GM23248 (cell line): ENCODE data around the gene CEACAM4. TPM values are rescaled to one million over a fixed set of nuclear protein-coding genes. Genes with fewer than 3 reads are reported as not detected.

Source experiments
- DNase-seq: peaks from one replicate; pipeline ENCODE4 v3.0.0-alpha.2; 2015
- H2AFZ ChIP-seq: fragments of 200-600 bp; sonication (generic); 2 replicates; pipeline ENCODE4 v1.6.1; 2016; ENCODE audit warnings: antibody characterized with exemption
- H3F3A ChIP-seq: fragments of 200-600 bp; sonication (generic); 2 replicates; pipeline ENCODE4 v1.6.1; 2016; ENCODE audit warnings: mild to moderate bottlenecking, antibody characterized with exemption, mixed run types; ENCODE audit not compliant: insufficient read depth
- H3K27ac ChIP-seq: fragments of 200-600 bp; sonication (generic); 2 replicates; pipeline ENCODE4 v1.5.1; 2016; ENCODE audit warnings: mild to moderate bottlenecking
- H3K27me3 ChIP-seq: fragments of 200-600 bp; sonication (generic); replicated peaks from 2 replicates; pipeline ENCODE4 v1.6.1; 2016; ENCODE audit warnings: mild to moderate bottlenecking; ENCODE audit not compliant: insufficient read depth
- H3K36me3 ChIP-seq: fragments of 200-600 bp; sonication (generic); 2 replicates; pipeline ENCODE4 v1.6.1; 2016; ENCODE audit warnings: low read depth, mild to moderate bottlenecking
- H3K4me1 ChIP-seq: fragments of 200-600 bp; sonication (generic); 2 replicates; pipeline ENCODE4 v1.6.1; 2016; ENCODE audit warnings: mild to moderate bottlenecking; ENCODE audit not compliant: insufficient read depth
- H3K4me2 ChIP-seq: fragments of 200-600 bp; sonication (generic); one replicate; pipeline ENCODE4 v1.6.1; 2016; ENCODE audit warnings: mild to moderate bottlenecking; ENCODE audit not compliant: unreplicated experiment
- H3K4me3 ChIP-seq: fragments of 200-600 bp; sonication (generic); 2 replicates; pipeline ENCODE4 v1.5.1; 2016; ENCODE audit warnings: mild to moderate bottlenecking
- H3K79me2 ChIP-seq: fragments of 200-600 bp; sonication (generic); 2 replicates; pipeline ENCODE4 v1.6.1; 2016; ENCODE audit warnings: mild to moderate bottlenecking; ENCODE audit not compliant: insufficient read depth
- H3K9ac ChIP-seq: fragments of 200-600 bp; sonication (generic); 2 replicates; pipeline ENCODE4 v1.6.1; 2016; ENCODE audit warnings: mild to moderate bottlenecking
- H3K9me2 ChIP-seq: fragments of 200-600 bp; sonication (generic); 2 replicates; pipeline ENCODE4 v1.6.1; 2016; ENCODE audit warnings: mixed run types, mild to moderate bottlenecking, moderate library complexity; ENCODE audit not compliant: insufficient read depth
- H3K9me3 ChIP-seq: fragments of 200-600 bp; sonication (generic); one replicate; pipeline ENCODE4 v1.6.1; 2017; ENCODE audit warnings: low read depth
- H4K20me1 ChIP-seq: fragments of 200-600 bp; sonication (generic); 2 replicates; pipeline ENCODE4 v1.6.0; 2016; ENCODE audit not compliant: insufficient read depth
- EZH2 ChIP-seq: fragments of 200-600 bp; sonication (generic); IDR thresholded peaks from 2 replicates; pipeline ENCODE4 v1.6.1; 2018; ENCODE audit warnings: antibody characterized with exemption, mild to moderate bottlenecking; ENCODE audit not compliant: insufficient read depth, poor library complexity, severe bottlenecking
- EZH2phosphoT487 ChIP-seq: fragments of 200-600 bp; sonication (generic); IDR thresholded peaks from 2 replicates; pipeline ENCODE4 v1.6.1; 2018; ENCODE audit warnings: antibody characterized with exemption, moderate library complexity, mild to moderate bottlenecking, low read depth; ENCODE audit not compliant: insufficient read depth
- WGBS, 2 experiments: methylation state at CpG; one replicate each; pipeline ENCODE4 v1.1.6; 2015 to 2017; ENCODE audit warnings: low lambda C conversion rate in 2 of 2, low coverage in 1 of 2; ENCODE audit errors: missing lambda C conversion rate in 2 of 2; 5-methylcytosine and 5-hydroxymethylcytosine counted together
- in situ Hi-C: fragments of 300-500 bp; cut with MboI; formaldehyde crosslinking; loops from 2 replicates; pipeline ENCODE4 v1.15.0; 2020
- polyA plus RNA-seq: library from polyadenylated mRNA; unstranded; fragments of >200 nt; fragmentation: Nextera tagmentation; extraction: Ambion mirVana; gene quantifications from 2 replicates; pipeline ENCODE4 v1.2.1, GENCODE V29; 2016
- total RNA-seq: library from RNA; depleted of rRNA; stranded (reverse); fragments of >200 nt; shearing (Covaris generic); gene quantifications from 2 replicates; pipeline ENCODE4 v1.2.3, GENCODE V29; 2014

CEACAM4 gene
- total and polyA plus RNA-seq, 2 experiments from 2014 or later: not detected

- Histone ChIP-seq H3K36me3 (no peaks in the 10 kb centered on the region), H3K4me3 (no peak overlapping the region), H3K27ac (no peak overlapping the region), H2AFZ (no peak overlapping the region), H4K20me1 (no peaks in the 10 kb centered on the region), H3K9me3 (no peaks in the 10 kb centered on the region), H3K79me2 (no peaks in the 10 kb centered on the region), H3F3A (no peaks in the 10 kb centered on the region), H3K27me3 (no peaks in the 10 kb centered on the region), H3K4me2 (no peak overlapping the region), H3K4me1 (no peaks in the 10 kb centered on the region), H3K9me2 (no peaks in the 10 kb centered on the region), H3K9ac (no peak overlapping the region)
- in situ Hi-C loops: no loop called here
- WGBS, 2 experiments: 21 to 26% methylated on average over 9 of the region's 9 CpGs
- no peak for TF ChIP-seq EZH2phosphoT487
- TF ChIP-seq EZH2: no peak
- DNase-seq: peak; percentile 44
Measured at GRCh38 chr19:41616792-41617621, 9.9 kb downstream of the CEACAM4 start.

- TF ChIP-seq EZH2phosphoT487 (no peak), EZH2 (no peak)
- in situ Hi-C loops: no loop called here
Measured at GRCh38 chr19:41615207-41615606, 11.7 kb downstream of the CEACAM4 start.

GRCh38 chr19:41612483-41612882 lies 14.4 kb downstream of the CEACAM4 start:
- Histone ChIP-seq H3K4me3 (no peak overlapping the region), H3K36me3 (no peaks in the 10 kb centered on the region), H3K27me3 (peaks cover 13% of the 10 kb centered on the region), H3K9ac (no peak overlapping the region), H3K4me1 (no peaks in the 10 kb centered on the region), H3K9me2 (no peaks in the 10 kb centered on the region), H3K4me2 (no peak overlapping the region), H4K20me1 (no peaks in the 10 kb centered on the region), H3F3A (no peaks in the 10 kb centered on the region), H3K27ac (no peak overlapping the region), H2AFZ (no peak overlapping the region), H3K79me2 (no peaks in the 10 kb centered on the region), H3K9me3 (no peaks in the 10 kb centered on the region)
- 43 to 44% methylated on average over 4 of the region's 4 CpGs for WGBS, 2 experiments
- in situ Hi-C loops: no loop called here
- DNase-seq: no peak
- TF ChIP-seq EZH2 (no peak), EZH2phosphoT487 (no peak)

More at GRCh38 chr19:41615207-41615606, 11.7 kb downstream of the CEACAM4 start:
- Histone ChIP-seq H3F3A (no peaks in the 10 kb centered on the region), H3K9ac (no peak overlapping the region), H3K4me2 (no peak overlapping the region), H3K79me2 (no peaks in the 10 kb centered on the region), H3K4me1 (no peaks in the 10 kb centered on the region), H3K9me2 (no peaks in the 10 kb centered on the region), H3K27ac (no peak overlapping the region), H2AFZ (no peak overlapping the region), H3K4me3 (no peak overlapping the region), H4K20me1 (no peaks in the 10 kb centered on the region), H3K36me3 (no peaks in the 10 kb centered on the region), H3K9me3 (no peaks in the 10 kb centered on the region), H3K27me3 (peaks cover 5% of the 10 kb centered on the region)
- 34 to 42% methylated on average over 4 of the region's 4 CpGs for WGBS, 2 experiments
- DNase-seq: no peak

GRCh38 chr19:41610789-41611188 lies 16.1 kb downstream of the CEACAM4 start:
- Histone ChIP-seq H3F3A (no peaks in the 10 kb centered on the region), H3K4me2 (no peak overlapping the region), H4K20me1 (no peaks in the 10 kb centered on the region), H3K36me3 (no peaks in the 10 kb centered on the region), H3K79me2 (no peaks in the 10 kb centered on the region), H3K27me3 (peaks cover 13% of the 10 kb centered on the region), H3K9me2 (no peaks in the 10 kb centered on the region), H2AFZ (no peak overlapping the region), H3K9me3 (no peaks in the 10 kb centered on the region), H3K27ac (no peak overlapping the region), H3K4me1 (no peaks in the 10 kb centered on the region), H3K9ac (no peak overlapping the region), H3K4me3 (no peak overlapping the region)
- TF ChIP-seq EZH2 (no peak), EZH2phosphoT487 (no peak)
- no peak for DNase-seq
- in situ Hi-C loops: no loop called here
